H1 (cell line): ENCODE results near the gene C19orf38. TPM values are rescaled to one million over a fixed set of nuclear protein-coding genes. Genes with fewer than 3 reads are reported as not detected.
A peak's percentile ranks its signal among the peaks of the same experiment; 100 is the strongest.

ENCODE experiments used
- CTCF ChIA-PET: fragments of 300-600 bp; sonication (Branson Sonifier 250); formaldehyde crosslinking; loops from one replicate; lab custom pipeline; 2021; ENCODE audit not compliant: partially characterized antibody; lab: Charles Lee
- POLR2A ChIA-PET: fragments of 300-600 bp; sonication (Branson Sonifier 250); formaldehyde crosslinking; loops from one replicate; lab custom pipeline; 2021; ENCODE audit warnings: inconsistent platforms; ENCODE audit not compliant: partially characterized antibody; lab: Charles Lee
- DNase-seq, 2 experiments: peaks; one replicate each; pipeline versions ENCODE4 v3.0.0 to v3.0.0-alpha.2; 2010 to 2022; ENCODE audit warnings: low spot score in 2 of 2, low read depth in 1 of 2, mixed read lengths in 1 of 2
- FAIRE-seq: peaks from 2 replicates; lab custom pipeline; 2011; peaks lifted over from hg19 to GRCh38; lab: Jason Lieb, UNC
- H2AFZ ChIP-seq: 2 replicates; pipeline ENCODE4 v1.8.1; 2012; ENCODE audit warnings: low read length, inconsistent platforms
- H2AK5ac ChIP-seq: 2 replicates; pipeline ENCODE4 v1.6.1; 2013; ENCODE audit warnings: low read depth, low read length
- H2BK120ac ChIP-seq: replicated peaks from 2 replicates; pipeline ENCODE3; 2013; ENCODE audit warnings: low read depth, low read length, inconsistent platforms
- H2BK12ac ChIP-seq: 2 replicates; pipeline ENCODE4 v1.6.1; 2013; ENCODE audit warnings: low read depth, low read length
- H2BK15ac ChIP-seq: 2 replicates; pipeline ENCODE4 v1.6.1; 2013; ENCODE audit warnings: low read length
- H2BK20ac ChIP-seq: 2 replicates; pipeline ENCODE4 v1.6.1; 2013; ENCODE audit warnings: low read length
- H2BK5ac ChIP-seq: 2 replicates; pipeline ENCODE4 v1.6.1; 2013; ENCODE audit warnings: low read depth, low read length
- H3K14ac ChIP-seq: 2 replicates; pipeline ENCODE4 v1.6.1; 2013; ENCODE audit warnings: inconsistent platforms; ENCODE audit not compliant: insufficient read length
- H3K18ac ChIP-seq: 2 replicates; pipeline ENCODE4 v1.6.1; 2013; ENCODE audit warnings: low read length; ENCODE audit errors: extremely low read depth
- H3K23ac ChIP-seq: 2 replicates; pipeline ENCODE4 v1.6.1; 2013; ENCODE audit warnings: inconsistent platforms; ENCODE audit not compliant: insufficient read length
- H3K23me2 ChIP-seq: 2 replicates; pipeline ENCODE4 v1.6.1; 2013; ENCODE audit warnings: low read depth, low read length
- H3K27ac ChIP-seq: 2 replicates; pipeline ENCODE4 v1.6.1; 2011; ENCODE audit warnings: low read depth, low read length, inconsistent platforms
- H3K27me3 ChIP-seq, 4 experiments: replicated peaks in 1 of 4; 1 replicate in 1 of 4; 2 replicates in 3 of 4; pipeline versions ENCODE4 v1.6.1 to v1.8.1; 2011 to 2013; ENCODE audit warnings: low read length in 3 of 4, mild to moderate bottlenecking in 3 of 4, inconsistent platforms in 2 of 4, mixed read lengths in 2 of 4, moderate library complexity in 1 of 4; ENCODE audit not compliant: control insufficient read depth in 3 of 4, insufficient read depth in 3 of 4; ENCODE audit errors: extremely low read depth in 1 of 4
- H3K36me3 ChIP-seq, 4 experiments: 2 replicates each; pipeline versions ENCODE4 v1.6.1 to v1.8.1; 2011 to 2013; ENCODE audit warnings: mild to moderate bottlenecking in 4 of 4, low read length in 3 of 4, moderate library complexity in 2 of 4, control low read depth in 1 of 4, inconsistent platforms in 1 of 4; ENCODE audit not compliant: insufficient read depth in 4 of 4, control insufficient read depth in 2 of 4
- H3K4ac ChIP-seq: replicated peaks from 2 replicates; pipeline ENCODE3; 2013; ENCODE audit warnings: low read length, low read depth, mixed read lengths, inconsistent platforms; ENCODE audit not compliant: insufficient read length
- H3K4me1 ChIP-seq, 4 experiments: replicated peaks in 1 of 4; 1 replicate in 1 of 4; 2 replicates in 3 of 4; pipeline versions ENCODE4 v1.6.1 to v1.8.1; 2011 to 2013; ENCODE audit warnings: low read length in 3 of 4, inconsistent platforms in 2 of 4, mixed read lengths in 1 of 4; ENCODE audit not compliant: insufficient read depth in 4 of 4, control insufficient read depth in 3 of 4
- H3K4me2 ChIP-seq, 2 experiments: 2 replicates each; pipeline versions ENCODE4 v1.6.1 to v1.8.1; 2011 to 2013; ENCODE audit warnings: low read depth in 2 of 2, low read length in 2 of 2, control low read depth in 1 of 2, inconsistent platforms in 1 of 2, mild to moderate bottlenecking in 1 of 2; ENCODE audit not compliant: insufficient read depth in 1 of 2
- H3K4me3 ChIP-seq, 4 experiments: fragments of 200-600, 300-600 bp in 1 of 4; sonication (generic), shearing (Covaris generic), sonication (Bioruptor Twin) in 1 of 4; 2 replicates each; pipeline versions ENCODE4 v1.5.1 to v1.8.1; 2011 to 2016; ENCODE audit warnings: low read length in 4 of 4, low read depth in 3 of 4, control low read depth in 2 of 4, inconsistent platforms in 2 of 4, mild to moderate bottlenecking in 2 of 4, mixed read lengths in 1 of 4, moderate library complexity in 1 of 4; ENCODE audit not compliant: insufficient read depth in 2 of 4; ENCODE audit errors: extremely low read depth in 1 of 4
- H3K56ac ChIP-seq: replicated peaks from 2 replicates; pipeline ENCODE3; 2013; ENCODE audit warnings: low read depth, mild to moderate bottlenecking, mixed read lengths, low read length, inconsistent platforms; ENCODE audit not compliant: insufficient read length
- H3K79me1 ChIP-seq: 2 replicates; pipeline ENCODE4 v1.6.1; 2013; ENCODE audit warnings: low read depth, low read length, control low read depth
- H3K79me2 ChIP-seq, 2 experiments: 2 replicates each; pipeline versions ENCODE4 v1.6.1 to v1.8.1; 2012 to 2013; ENCODE audit warnings: low read length in 2 of 2, mild to moderate bottlenecking in 2 of 2, inconsistent platforms in 1 of 2; ENCODE audit not compliant: insufficient read depth in 2 of 2, control insufficient read depth in 1 of 2
- H3K9ac ChIP-seq, 4 experiments: replicated peaks in 1 of 4; 1 replicate in 1 of 4; 2 replicates in 3 of 4; pipeline versions ENCODE4 v1.6.1 to v1.8.1; 2011 to 2013; ENCODE audit warnings: low read depth in 3 of 4, low read length in 3 of 4, control low read depth in 2 of 4, mild to moderate bottlenecking in 2 of 4, moderate library complexity in 2 of 4, inconsistent platforms in 1 of 4; ENCODE audit errors: extremely low read depth in 1 of 4
- H3K9me3 ChIP-seq, 2 experiments: 2 replicates each; pipeline versions ENCODE4 v1.6.1 to v1.8.1; 2012 to 2013; ENCODE audit warnings: mild to moderate bottlenecking in 2 of 2, moderate library complexity in 2 of 2, control low read depth in 1 of 2, inconsistent platforms in 1 of 2, low read depth in 1 of 2, low read length in 1 of 2, mixed read lengths in 1 of 2; ENCODE audit not compliant: insufficient read depth in 2 of 2
- H4K20me1 ChIP-seq, 2 experiments: replicated peaks in 1 of 2; 2 replicates each; pipeline versions ENCODE3 to v1.8.1; 2011 to 2013; ENCODE audit warnings: inconsistent platforms in 2 of 2, low read length in 2 of 2, mild to moderate bottlenecking in 1 of 2; ENCODE audit not compliant: insufficient read depth in 2 of 2, control insufficient read depth in 1 of 2
- H4K5ac ChIP-seq: 2 replicates; pipeline ENCODE4 v1.6.1; 2013; ENCODE audit warnings: low read length, low read depth, mixed read lengths, inconsistent platforms; ENCODE audit not compliant: insufficient read length
- H4K8ac ChIP-seq: 2 replicates; pipeline ENCODE4 v1.8.0; 2013; ENCODE audit warnings: mild to moderate bottlenecking, moderate library complexity, low read length, inconsistent platforms; ENCODE audit not compliant: insufficient read depth; ENCODE audit errors: extremely low read depth
- H4K91ac ChIP-seq: replicated peaks from 2 replicates; pipeline ENCODE3; 2013; ENCODE audit warnings: low read length, mixed read lengths, inconsistent platforms; ENCODE audit not compliant: insufficient read length
- JUND ChIP-seq: IDR thresholded peaks from 2 replicates; pipeline ENCODE4 v1.6.1; 2011; ENCODE audit warnings: mild to moderate bottlenecking, improper control_type of control experiment, low read length
- SUZ12 ChIP-seq: fragments of 200-600 bp; sonication (generic); IDR thresholded peaks from 2 replicates; pipeline ENCODE4 v1.6.1; 2012; ENCODE audit warnings: mild to moderate bottlenecking, inconsistent platforms, low read length, moderate library complexity, mixed read lengths
- TEAD4 ChIP-seq: IDR thresholded peaks from 2 replicates; pipeline ENCODE4 v1.6.1; 2012; ENCODE audit warnings: low read depth, low read length, inconsistent platforms, mixed read lengths
- WGBS, 2 experiments: shearing (Covaris generic) in 1 of 2; methylation state at CpG; one replicate each; pipeline versions ENCODE4 v1.1.6 to v1.1.7; 2013 to 2015; ENCODE audit warnings: low lambda C conversion rate in 2 of 2, mixed read lengths in 2 of 2, inconsistent platforms in 1 of 2, low coverage in 1 of 2, missing lambda C conversion rate in 1 of 2; ENCODE audit not compliant: insufficient replicate concordance in 2 of 2, insufficient coverage in 1 of 2, insufficient read length in 1 of 2; ENCODE audit errors: extremely low coverage in 1 of 2, missing lambda C conversion rate in 1 of 2; 5-methylcytosine and 5-hydroxymethylcytosine counted together
- polyA plus RNA-seq, 7 experiments: library from polyadenylated mRNA; depleted of rRNA in 3 of 7; stranded (reverse) in 5 of 7; unstranded in 2 of 7; fragments of >200 nt in 5 of 7; fragments of 200-250 nt in 2 of 7; gene quantifications; 1 replicate in 5 of 7; 2 replicates in 1 of 7; 4 replicates in 1 of 7; pipeline versions ENCODE4 v1.2.1 to v1.2.3, GENCODE V29; 2011 to 2013; ENCODE audit warnings: missing spikeins in 2 of 7, mixed read lengths in 2 of 7
- total RNA-seq: library from RNA; stranded (reverse); fragmentation: NEBNext Ultra II Directional; extraction: Animal tissue kit (Norgen Biotek cat#: 25700); gene quantifications from 2 replicates; pipeline ENCODE4 v1.2.1, GENCODE V29; 2021

Gene C19orf38
- total and polyA plus RNA-seq, 2 of the 8 experiments (the other 6 are each of a cell fraction or from before 2014, with no cell fraction given) = 0.53 TPM; not detected in 1

GRCh38 chr19:10852098-10852800 is 4.0 kb downstream of the C19orf38 start:
- Histone ChIP-seq H2BK20ac (no peak overlapping the region), H3K27ac (no peak overlapping the region), H2BK15ac (no peak overlapping the region), H3K23ac (no peak overlapping the region), H3K14ac (no peak overlapping the region), H3K4me1 (no peaks in the 10 kb centered on the region), H3K4me2 (no peak overlapping the region), H3K79me1 (no peaks in the 10 kb centered on the region), H2BK120ac (no peak overlapping the region), H2BK12ac (no peak overlapping the region), H3K18ac (no peak overlapping the region), H2AFZ (no peak overlapping the region), H2AK5ac (no peak overlapping the region), H3K4me3 (no peak overlapping the region), H3K79me2 (no peaks in the 10 kb centered on the region), H3K9me3 (no peaks in the 10 kb centered on the region), H4K8ac (no peak overlapping the region), H4K91ac (no peak overlapping the region), H3K36me3 (no peaks in the 10 kb centered on the region), H4K5ac (no peak overlapping the region), H3K56ac (no peak overlapping the region), H2BK5ac (no peak overlapping the region), H3K23me2 (no peaks in the 10 kb centered on the region), H3K27me3 (no peaks in the 10 kb centered on the region), H3K9ac (no peak overlapping the region), H3K4ac (no peak overlapping the region), H4K20me1 (no peaks in the 10 kb centered on the region)
- TF ChIP-seq SUZ12 (no peak), TEAD4 (peak; percentile 27; the same call in 1 of the 2 replicates), JUND (0 out of 2 replicates have a peak, but pooled peaks have one; percentile 15)
- CTCF ChIA-PET = interaction anchor here (0.6 to 21.2 kb wide), 4 partner anchors 13 to 331 kb away, joined by 3 to 249 read pairs (median 40); partner anchors contain the start of gene TMED1
- FAIRE-seq (no peak), DNase-seq (no peak)
- 82% methylated on average over 7 of the region's 7 CpGs; no CpG with 5 or more reads in 1 of the 2 experiments for WGBS, 2 experiments
- POLR2A ChIA-PET = interaction anchor here (1.0 to 1.6 kb wide), 3 partner anchors 13 to 17 kb away, joined by 3 to 6 read pairs (median 5); partner anchors contain the start of gene TMED1
